GM10248 (cell line): ENCODE results near the gene CALD1.

Source experiments
- CTCF ChIA-PET: fragments of 300-600 bp; sonication (Branson Sonifier 250); formaldehyde crosslinking; extraction: SDS; loops from one replicate; lab custom pipeline; 2021; ENCODE audit warnings: antibody characterized with exemption; lab: Yijun Ruan, JAX
- POLR2A ChIA-PET: fragments of 350-650 bp; sonication (Branson Sonifier 250); formaldehyde crosslinking; extraction: SDS; loops from one replicate; lab custom pipeline; 2020; ENCODE audit warnings: antibody characterized with exemption; lab: Yijun Ruan, JAX
- DNase-seq: peaks from one replicate; pipeline ENCODE4 v3.0.0; 2012; ENCODE audit errors: extremely low spot score
- TF ChIP-seq, protein P1 (sequence below): IDR thresholded peaks from 2 replicates; pipeline ENCODE4 v1.5.1; 2012; ENCODE audit warnings: mild to moderate bottlenecking, low read depth; ENCODE audit errors: extremely low read depth, missing control alignments, control extremely low read depth

The CALD1 gene

DNA sequence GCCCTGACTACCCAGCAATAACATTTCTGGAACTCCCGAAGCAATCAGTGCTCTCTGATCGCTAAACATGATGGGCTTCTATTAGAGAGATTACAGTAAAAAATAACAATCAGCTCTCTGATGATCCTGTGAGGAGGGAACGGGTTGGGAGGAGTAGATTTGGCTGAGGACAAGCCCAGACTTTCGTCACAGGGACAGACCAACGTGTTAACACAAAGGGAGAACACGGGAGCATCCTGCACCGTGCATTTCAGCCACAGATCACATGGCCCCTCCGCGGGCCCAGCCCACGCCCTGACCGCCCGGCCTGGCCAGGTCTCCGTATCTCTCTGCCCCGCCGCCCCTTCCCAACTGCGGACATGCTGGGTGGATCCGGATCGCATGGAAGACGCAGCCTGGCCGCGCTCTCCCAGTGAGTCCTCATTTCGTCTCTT, 111.8 kb downstream of the CALD1 start:
- no peak for DNase-seq
- ChIA-PET POLR2A (no interaction called here), CTCF (interaction anchor here (1.4 kb wide), 1 partner anchor 63 kb away, joined by 3 read pairs; no protein-coding TSS in a partner anchor)
- TF ChIP-seq, protein P1, sequence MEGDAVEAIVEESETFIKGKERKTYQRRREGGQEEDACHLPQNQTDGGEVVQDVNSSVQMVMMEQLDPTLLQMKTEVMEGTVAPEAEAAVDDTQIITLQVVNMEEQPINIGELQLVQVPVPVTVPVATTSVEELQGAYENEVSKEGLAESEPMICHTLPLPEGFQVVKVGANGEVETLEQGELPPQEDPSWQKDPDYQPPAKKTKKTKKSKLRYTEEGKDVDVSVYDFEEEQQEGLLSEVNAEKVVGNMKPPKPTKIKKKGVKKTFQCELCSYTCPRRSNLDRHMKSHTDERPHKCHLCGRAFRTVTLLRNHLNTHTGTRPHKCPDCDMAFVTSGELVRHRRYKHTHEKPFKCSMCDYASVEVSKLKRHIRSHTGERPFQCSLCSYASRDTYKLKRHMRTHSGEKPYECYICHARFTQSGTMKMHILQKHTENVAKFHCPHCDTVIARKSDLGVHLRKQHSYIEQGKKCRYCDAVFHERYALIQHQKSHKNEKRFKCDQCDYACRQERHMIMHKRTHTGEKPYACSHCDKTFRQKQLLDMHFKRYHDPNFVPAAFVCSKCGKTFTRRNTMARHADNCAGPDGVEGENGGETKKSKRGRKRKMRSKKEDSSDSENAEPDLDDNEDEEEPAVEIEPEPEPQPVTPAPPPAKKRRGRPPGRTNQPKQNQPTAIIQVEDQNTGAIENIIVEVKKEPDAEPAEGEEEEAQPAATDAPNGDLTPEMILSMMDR: no peak

DNA sequence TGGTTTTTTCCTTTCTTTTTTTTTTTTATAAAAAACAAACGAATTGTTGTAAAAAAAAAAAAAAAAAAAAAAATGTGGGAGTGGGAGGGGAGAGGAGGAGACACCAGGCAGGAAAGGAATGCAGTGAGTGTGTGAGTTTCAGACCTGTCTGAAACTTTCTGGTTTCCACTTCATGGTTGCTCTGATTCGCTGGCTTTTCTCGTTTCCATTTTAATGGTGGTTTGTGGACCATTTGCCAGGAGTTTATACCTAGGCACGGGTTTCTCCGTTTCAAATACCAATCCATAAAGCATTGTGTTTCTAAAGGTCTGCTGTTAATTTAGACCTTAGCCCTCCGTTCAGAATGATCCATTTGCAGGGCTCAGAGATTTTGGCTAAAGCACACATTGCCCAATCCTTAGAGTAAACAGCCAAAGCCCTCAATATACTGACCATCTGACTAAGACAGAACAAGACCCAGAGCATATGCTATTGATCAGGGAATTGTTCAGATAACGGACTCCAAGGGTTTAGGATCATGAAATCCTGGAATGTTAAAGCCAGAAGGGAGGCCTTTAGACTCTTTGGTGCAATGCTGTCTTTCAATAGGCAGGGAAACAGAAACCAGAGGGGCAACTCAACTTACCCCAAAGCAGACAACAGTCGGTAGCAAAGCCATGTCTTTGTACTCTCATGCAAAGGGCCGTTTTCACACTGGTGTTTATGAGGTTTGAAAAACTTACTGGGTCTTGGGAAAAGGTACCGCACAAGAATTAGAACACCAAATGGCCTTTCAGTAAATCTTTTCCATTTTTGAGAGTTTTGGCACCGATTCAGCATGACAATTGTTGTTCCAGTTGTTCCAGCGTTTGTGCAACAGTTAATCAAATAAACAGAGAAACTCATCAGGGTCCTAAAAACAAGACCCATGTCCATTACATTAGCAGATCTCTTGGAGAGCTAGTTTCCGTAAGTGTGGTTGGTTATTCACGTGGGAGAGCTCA, 112.6 kb downstream of the CALD1 start:
- TF ChIP-seq, protein P1: no peak
- ChIA-PET POLR2A (no interaction called here), CTCF (interaction anchor here (1.3 kb wide), 1 partner anchor 10 kb away, joined by 4 read pairs; no protein-coding TSS in a partner anchor)
- no peak for DNase-seq

DNA sequence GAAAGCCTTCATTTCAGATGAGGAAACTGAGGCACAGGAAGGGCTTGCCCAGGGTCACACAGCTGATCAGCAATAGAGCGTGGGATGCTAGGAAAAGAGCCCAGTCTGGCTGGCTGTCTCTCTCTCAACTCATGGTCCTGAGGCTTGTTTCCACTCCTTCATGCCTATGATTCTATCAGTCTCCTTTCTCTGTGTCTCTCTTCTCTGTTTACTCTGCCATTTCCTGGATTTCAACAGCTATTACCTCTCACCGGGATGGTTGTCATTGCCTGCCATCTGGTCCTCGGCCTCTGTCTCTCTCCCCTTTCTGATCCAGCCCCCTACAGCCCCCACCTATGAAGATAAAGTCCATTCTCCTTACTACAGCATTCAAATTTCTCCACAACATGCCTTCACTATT, 113.5 kb downstream of the CALD1 start:
- POLR2A ChIA-PET: no interaction called here
- no peak for DNase-seq
- TF ChIP-seq, protein P1: no peak
- CTCF ChIA-PET: interaction anchor here (1.3 kb wide), 1 partner anchor 9 kb away, joined by 4 read pairs; no protein-coding TSS in a partner anchor

DNA sequence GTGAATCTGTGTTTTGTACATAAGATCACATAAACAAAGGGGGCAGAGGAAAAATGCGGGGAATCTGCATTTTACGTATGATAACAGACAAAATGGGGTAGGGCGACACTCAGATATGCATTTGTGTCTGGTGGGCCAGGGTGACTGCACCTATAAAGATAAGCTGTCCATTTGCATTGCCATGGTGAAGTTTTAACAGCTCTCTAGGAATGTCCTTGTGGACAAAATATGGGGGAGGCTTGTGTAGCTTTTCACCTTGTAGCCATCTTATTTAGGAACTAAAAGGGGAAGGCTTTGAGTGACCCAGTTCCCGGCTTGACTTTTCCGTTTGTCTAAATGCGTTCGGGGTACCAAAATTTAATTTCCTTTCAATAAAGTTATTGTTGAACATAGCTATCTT, 114.5 kb downstream of the CALD1 start:
- TF ChIP-seq, protein P1: no peak
- ChIA-PET CTCF (interaction anchor here (1.6 kb wide), 1 partner anchor 11 kb away, joined by 5 read pairs; no protein-coding TSS in a partner anchor), POLR2A (no interaction called here)
- no peak for DNase-seq

DNA sequence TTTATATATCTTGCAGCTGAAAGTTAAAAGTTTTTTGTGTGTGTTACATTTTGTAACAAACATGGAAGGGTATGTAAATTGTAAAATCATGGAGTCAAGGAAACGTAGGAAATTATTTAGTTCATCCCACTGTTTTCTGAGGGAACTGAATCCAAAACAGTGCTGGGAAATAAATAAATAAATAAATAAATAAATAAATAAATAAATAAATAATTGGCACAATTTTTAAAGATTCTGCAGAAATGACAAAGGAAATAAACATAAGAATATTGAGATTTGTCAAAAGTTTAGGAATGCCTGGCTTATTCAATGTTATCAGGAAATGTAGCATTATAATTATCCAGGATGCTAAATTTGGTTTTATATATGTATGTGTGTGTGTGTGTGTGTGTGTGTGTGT, 115.5 kb downstream of the CALD1 start:
- POLR2A ChIA-PET: no interaction called here
- CTCF ChIA-PET: interaction anchor here (1.6 kb wide), 1 partner anchor 10 kb away, joined by 5 read pairs; no protein-coding TSS in a partner anchor
- TF ChIP-seq, protein P1: no peak
- DNase-seq: no peak

DNA sequence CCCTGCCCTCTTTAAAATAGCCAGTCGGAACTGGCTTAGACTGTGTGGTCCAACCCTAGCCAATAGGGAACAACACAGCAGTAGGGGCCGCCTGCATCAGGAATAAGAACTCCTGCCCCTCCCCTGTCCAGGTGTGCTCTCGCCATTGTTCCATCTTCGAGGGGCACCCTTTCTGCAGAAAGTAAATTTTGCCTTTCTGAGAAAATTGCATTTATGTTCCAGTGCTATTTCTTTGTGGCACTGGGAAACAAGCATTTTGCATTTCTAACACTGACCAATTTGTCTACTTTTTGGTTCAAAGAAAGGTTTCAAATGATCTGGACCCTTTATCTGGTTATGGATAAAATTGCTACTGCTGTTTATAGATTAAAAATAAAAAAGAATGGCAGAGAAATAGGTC, 116.6 kb downstream of the CALD1 start:
- no peak for DNase-seq
- ChIA-PET POLR2A (no interaction called here), CTCF (no interaction called here)
- TF ChIP-seq, protein P1: no peak
